IMR-90 (cell line): Measurements from ENCODE around the gene SNX32. TPM values are rescaled to one million over a fixed set of nuclear protein-coding genes. Genes with fewer than 3 reads are reported as not detected.

Source experiments
- ATAC-seq: fragments of 200-7000 bp; cut with Tn5 transposase; 2 replicates; pipeline ENCODE4 v1.9.1; 2020; ENCODE audit warnings: low read depth, mild to moderate bottlenecking, moderate library complexity
- BruUV-seq: library from RNA; stranded (reverse); fragments of 400-500 nt; replicated peaks from 2 replicates; lab custom pipeline; 2021; lab: Mats Ljungman, UMichigan
- CTCF ChIA-PET: fragments of 300-600 bp; formaldehyde crosslinking; extraction: SDS; loops from one replicate; lab custom pipeline; 2021; ENCODE audit warnings: antibody characterized with exemption; lab: Yijun Ruan, JAX
- POLR2A ChIA-PET: fragments of 300-600 bp; sonication (Branson Sonifier 250); formaldehyde crosslinking; loops from one replicate; lab custom pipeline; 2022; ENCODE audit warnings: antibody characterized with exemption; ENCODE audit not compliant: unreplicated experiment; lab: Charles Lee
- DNase-seq: peaks from one replicate; pipeline ENCODE4 v3.0.0; 2013
- H2AFZ ChIP-seq: replicated peaks from 2 replicates; pipeline ENCODE3; 2013; ENCODE audit warnings: low read length, mild to moderate bottlenecking; ENCODE audit not compliant: poor library complexity
- H2AK5ac ChIP-seq: 2 replicates; pipeline ENCODE4 v1.6.1; 2013; ENCODE audit warnings: low read depth, low read length, inconsistent platforms
- H2AK9ac ChIP-seq: replicated peaks from 2 replicates; pipeline ENCODE3; 2013; ENCODE audit warnings: mild to moderate bottlenecking, low read depth, low read length, moderate library complexity; ENCODE audit not compliant: poor library complexity
- H2BK120ac ChIP-seq: 2 replicates; pipeline ENCODE4 v1.6.1; 2013; ENCODE audit warnings: low read depth, low read length, inconsistent platforms
- H2BK15ac ChIP-seq: 3 replicates; pipeline ENCODE4 v1.6.1; 2013; ENCODE audit warnings: low read depth, low read length, inconsistent platforms
- H2BK20ac ChIP-seq: 2 replicates; pipeline ENCODE4 v1.6.1; 2013; ENCODE audit warnings: low read depth, mild to moderate bottlenecking, inconsistent platforms, low read length, moderate library complexity
- H2BK5ac ChIP-seq: 2 replicates; pipeline ENCODE4 v1.6.1; 2013; ENCODE audit warnings: mild to moderate bottlenecking, low read depth, low read length, inconsistent platforms; ENCODE audit not compliant: poor library complexity, severe bottlenecking
- H3K14ac ChIP-seq: replicated peaks from 2 replicates; pipeline ENCODE4 v1.6.1; 2013; ENCODE audit warnings: low read depth, low read length, inconsistent platforms
- H3K18ac ChIP-seq: 2 replicates; pipeline ENCODE4 v1.6.1; 2013; ENCODE audit warnings: low read depth, low read length, control low read depth
- H3K23ac ChIP-seq: 2 replicates; pipeline ENCODE4 v1.6.1; 2013; ENCODE audit warnings: low read depth, low read length, inconsistent platforms
- H3K27ac ChIP-seq: 2 replicates; pipeline ENCODE4 v1.5.1; 2013; ENCODE audit warnings: mild to moderate bottlenecking, control low read depth, low read length; ENCODE audit not compliant: insufficient read depth
- H3K27me3 ChIP-seq: 2 replicates; pipeline ENCODE4 v1.6.1; 2013; ENCODE audit warnings: low read length; ENCODE audit not compliant: control insufficient read depth, insufficient read depth
- H3K36me3 ChIP-seq: 2 replicates; pipeline ENCODE4 v1.6.1; 2013; ENCODE audit warnings: low read length, mixed read lengths; ENCODE audit not compliant: control insufficient read depth, insufficient read depth
- H3K4ac ChIP-seq: 2 replicates; pipeline ENCODE4 v1.6.1; 2013; ENCODE audit warnings: low read depth, low read length, inconsistent platforms
- H3K4me1 ChIP-seq: 2 replicates; pipeline ENCODE4 v1.6.1; 2013; ENCODE audit warnings: low read length, mixed read lengths; ENCODE audit not compliant: control insufficient read depth, insufficient read depth
- H3K4me2 ChIP-seq: 2 replicates; pipeline ENCODE4 v1.6.1; 2013; ENCODE audit warnings: low read depth, mild to moderate bottlenecking, control low read depth, low read length, moderate library complexity
- H3K4me3 ChIP-seq: 2 replicates; pipeline ENCODE4 v1.5.1; 2013; ENCODE audit warnings: low read depth, mild to moderate bottlenecking, control low read depth, low read length, moderate library complexity; ENCODE audit not compliant: insufficient read depth
- H3K56ac ChIP-seq: 2 replicates; pipeline ENCODE4 v1.6.1; 2013; ENCODE audit warnings: low read length, inconsistent platforms; ENCODE audit not compliant: insufficient read depth; ENCODE audit errors: extremely low read depth
- H3K79me1 ChIP-seq, 2 experiments: 2 replicates each; pipeline ENCODE4 v1.6.1; 2013; ENCODE audit warnings: low read length in 2 of 2, inconsistent platforms in 1 of 2, low read depth in 1 of 2
- H3K9ac ChIP-seq: 2 replicates; pipeline ENCODE4 v1.6.1; 2013; ENCODE audit warnings: low read depth, low read length, control low read depth
- H3K9me1 ChIP-seq: 2 replicates; pipeline ENCODE4 v1.6.1; 2013; ENCODE audit warnings: low read length, inconsistent platforms; ENCODE audit not compliant: insufficient read depth
- H3K9me3 ChIP-seq: 2 replicates; pipeline ENCODE4 v1.6.1; 2013; ENCODE audit warnings: low read length; ENCODE audit not compliant: control insufficient read depth, insufficient read depth
- H4K20me1 ChIP-seq: 2 replicates; pipeline ENCODE4 v1.6.1; 2013; ENCODE audit warnings: low read length, inconsistent platforms; ENCODE audit not compliant: insufficient read depth
- H4K5ac ChIP-seq: 2 replicates; pipeline ENCODE4 v1.6.1; 2013; ENCODE audit warnings: mild to moderate bottlenecking, low read depth, low read length, control low read depth
- H4K8ac ChIP-seq, 2 experiments: 2 replicates each; pipeline ENCODE4 v1.6.1; 2013; ENCODE audit warnings: low read depth in 2 of 2, low read length in 2 of 2, control low read depth in 1 of 2, inconsistent platforms in 1 of 2
- H4K91ac ChIP-seq: 2 replicates; pipeline ENCODE4 v1.6.1; 2013; ENCODE audit warnings: low read depth, low read length, inconsistent platforms; ENCODE audit not compliant: insufficient read depth
- BHLHE40 ChIP-seq: fragments of 150-350 bp; IDR thresholded peaks from 2 replicates; pipeline ENCODE4 v1.6.1; 2016; ENCODE audit warnings: mild to moderate bottlenecking, low read depth, low read length
- CEBPB ChIP-seq: IDR thresholded peaks from 2 replicates; pipeline ENCODE4 v1.6.1; 2012; ENCODE audit warnings: low read depth, low read length, improper control_type of control experiment
- CHD1 ChIP-seq: IDR thresholded peaks from 2 replicates; pipeline ENCODE4 v1.6.1; 2012; ENCODE audit warnings: low read depth, low read length, improper control_type of control experiment
- FOS ChIP-seq: fragments of 150-350 bp; IDR thresholded peaks from 2 replicates; pipeline ENCODE4 v1.6.1; 2016; ENCODE audit warnings: low read depth, low read length
- MAFK ChIP-seq: IDR thresholded peaks from 2 replicates; pipeline ENCODE4 v1.6.1; 2012; ENCODE audit warnings: low read depth, low read length, improper control_type of control experiment
- MXI1 ChIP-seq: IDR thresholded peaks from 2 replicates; pipeline ENCODE4 v1.6.1; 2012; ENCODE audit warnings: low read depth, mild to moderate bottlenecking, low read length, moderate library complexity, borderline replicate concordance
- POLR2A ChIP-seq: IDR thresholded peaks from 2 replicates; pipeline ENCODE4 v1.6.1; 2012; ENCODE audit warnings: mild to moderate bottlenecking, low read depth, low read length
- RAD21 ChIP-seq: IDR thresholded peaks from 2 replicates; pipeline ENCODE4 v1.6.1; 2012; ENCODE audit warnings: low read length, improper control_type of control experiment
- SMC3 ChIP-seq: fragments of 150-350 bp; IDR thresholded peaks from 2 replicates; pipeline ENCODE4 v1.6.1; 2016; ENCODE audit warnings: low read depth, mild to moderate bottlenecking, antibody characterized with exemption, low read length, moderate library complexity
- WGBS, 2 experiments: methylation state at CpG; one replicate each; pipeline versions ENCODE4 v1.1.5 to v1.1.7; 2013; ENCODE audit warnings: missing lambda C conversion rate in 2 of 2; ENCODE audit not compliant: insufficient read length in 1 of 2; ENCODE audit errors: extremely low coverage in 2 of 2; 5-methylcytosine and 5-hydroxymethylcytosine counted together
- dilution Hi-C: fragments of 300-500 bp; cut with HindIII; formaldehyde crosslinking; loops from one replicate; pipeline ENCODE4 v1.14.3; 2018; ENCODE audit warnings: low sequenced_read_pairs; ENCODE audit not compliant: unreplicated experiment
- in situ Hi-C: fragments of 300-500 bp; cut with MboI; formaldehyde crosslinking; loops from 3 replicates; pipeline ENCODE4 v1.14.3; 2019; ENCODE audit warnings: low sequenced_read_pairs, inconsistent platforms, mixed read lengths
- intact Hi-C: fragments of 100-400 bp; cut with micrococcal nuclease; formaldehyde crosslinking; loops from 2 replicates; pipeline ENCODE4 v1.10.0; 2022
- polyA plus RNA-seq, 3 experiments: library from polyadenylated mRNA; depleted of rRNA; stranded (reverse); fragments of >200 nt; gene quantifications; 2 replicates each; pipeline ENCODE4 v1.2.3, GENCODE V29; 2012; ENCODE audit warnings: low replicate concordance in 1 of 3
- total RNA-seq: library from RNA; depleted of rRNA; stranded (reverse); fragments of >200 nt; gene quantifications from 2 replicates; pipeline ENCODE4 v1.2.3, GENCODE V29; 2012
- TF ChIP-seq, protein P1 (sequence below): fragments of 150-350 bp; IDR thresholded peaks from 2 replicates; pipeline ENCODE4 v1.6.1; 2017; ENCODE audit warnings: mild to moderate bottlenecking, antibody characterized with exemption, low read length, low read depth
- TF ChIP-seq, protein P2 (sequence below): conservative IDR thresholded peaks from 2 replicates; pipeline ENCODE4 v1.5.1; 2012; ENCODE audit warnings: mild to moderate bottlenecking, low read depth, low read length, improper control_type of control experiment
- TF ChIP-seq, protein P3 (sequence below): fragments of 150-350 bp; IDR thresholded peaks from 2 replicates; pipeline ENCODE4 v1.6.1; 2016; ENCODE audit warnings: low read depth, mild to moderate bottlenecking, low read length, moderate library complexity, borderline replicate concordance

SNX32 gene
- total and polyA plus RNA-seq, 2 of the 4 experiments (the other 2 are of a cell fraction) = 0.36 to 0.79 TPM

DNA sequence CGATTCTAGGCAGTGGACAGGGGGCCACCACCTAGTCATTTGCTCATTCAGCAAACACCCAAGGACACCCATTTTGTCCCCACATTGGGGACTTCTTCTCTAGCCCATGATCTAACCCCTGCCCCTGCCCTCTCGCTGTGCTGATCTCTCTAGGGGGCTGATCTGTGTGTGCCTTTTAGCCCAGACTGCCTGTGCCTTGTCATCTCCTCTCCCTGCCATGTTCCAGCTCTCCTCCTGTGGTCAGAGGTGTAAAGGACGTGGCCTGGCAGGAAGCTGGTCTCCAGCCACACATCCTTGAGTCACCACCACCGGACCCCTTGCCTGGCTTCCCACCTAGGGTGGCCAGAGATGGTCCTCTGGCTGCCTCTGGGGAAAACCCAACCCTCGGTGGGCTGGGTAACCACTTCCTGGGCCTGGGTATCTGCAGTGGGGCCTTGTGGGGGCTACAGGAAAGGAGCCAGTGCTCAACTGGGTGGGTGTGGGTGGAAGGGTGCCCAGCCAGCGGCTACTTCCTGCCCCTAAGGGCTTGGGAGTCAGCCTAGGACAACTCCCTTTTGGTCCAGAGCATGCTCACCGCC lies 47.2 kb downstream of the SNX32 start:
- Histone ChIP-seq H3K36me3 (peaks cover 34% of the 10 kb centered on the region), H3K4me1 (no peaks in the 10 kb centered on the region; the same call in 1 of the 2 replicates), H3K4ac (0 out of 2 replicates have a peak overlapping the region, but pooled peaks have one; percentile 3), H2BK5ac (no peak overlapping the region), H3K14ac (0 out of 2 replicates have a peak overlapping the region, but pooled peaks have one; percentile 21), H3K18ac (no peak overlapping the region), H2AK9ac (no peak overlapping the region), H3K9me1 (peaks cover 8% of the 10 kb centered on the region), H3K27ac (no peak overlapping the region), H3K4me2 (no peak overlapping the region), H2AFZ (peak overlapping the region; percentile 32), H4K20me1 (peaks cover 12% of the 10 kb centered on the region; the same call in 1 of the 2 replicates), H3K4me3 (no peak overlapping the region), H3K9me3 (no peaks in the 10 kb centered on the region), H2BK120ac (no peak overlapping the region), H3K27me3 (no peaks in the 10 kb centered on the region), H3K56ac (no peak overlapping the region), H2BK20ac (no peak overlapping the region), H3K9ac (no peak overlapping the region), H4K5ac (no peak overlapping the region), H4K91ac (no peak overlapping the region), H4K8ac (peak overlapping the region in 1 of 2 experiments; percentile 28; a peak in 1 of 4 replicates), H2BK15ac (no peak overlapping the region), H2AK5ac (peak overlapping the region; percentile 67), H3K79me1 (peaks cover 9 to 32% of the 10 kb centered on the region in 2 experiments), H3K23ac (peak overlapping the region; percentile 59; the same call in 1 of the 2 replicates)
- ATAC-seq (no peak), DNase-seq (no peak)
- 100% methylated on average over 1 of the region's 7 CpGs; no CpG with 5 or more reads in 1 of the 2 experiments for WGBS, 2 experiments
- no TSS peak for BruUV-seq
- ChIA-PET POLR2A (no interaction called here), CTCF (no interaction called here)
- intact Hi-C loops (no loop called here), in situ Hi-C loops (loop anchor here (5.0 kb wide), 1 partner anchor 106 kb away; no protein-coding TSS in a partner anchor), dilution Hi-C loops (no loop called here)
- TF ChIP-seq MAFK (no peak), MXI1 (no peak), POLR2A (no peak), CEBPB (no peak), SMC3 (no peak), CHD1 (no peak), BHLHE40 (no peak), RAD21 (no peak), FOS (no peak)
- TF ChIP-seq, protein P1, sequence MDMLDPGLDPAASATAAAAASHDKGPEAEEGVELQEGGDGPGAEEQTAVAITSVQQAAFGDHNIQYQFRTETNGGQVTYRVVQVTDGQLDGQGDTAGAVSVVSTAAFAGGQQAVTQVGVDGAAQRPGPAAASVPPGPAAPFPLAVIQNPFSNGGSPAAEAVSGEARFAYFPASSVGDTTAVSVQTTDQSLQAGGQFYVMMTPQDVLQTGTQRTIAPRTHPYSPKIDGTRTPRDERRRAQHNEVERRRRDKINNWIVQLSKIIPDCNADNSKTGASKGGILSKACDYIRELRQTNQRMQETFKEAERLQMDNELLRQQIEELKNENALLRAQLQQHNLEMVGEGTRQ = no peak
- TF ChIP-seq, protein P2, sequence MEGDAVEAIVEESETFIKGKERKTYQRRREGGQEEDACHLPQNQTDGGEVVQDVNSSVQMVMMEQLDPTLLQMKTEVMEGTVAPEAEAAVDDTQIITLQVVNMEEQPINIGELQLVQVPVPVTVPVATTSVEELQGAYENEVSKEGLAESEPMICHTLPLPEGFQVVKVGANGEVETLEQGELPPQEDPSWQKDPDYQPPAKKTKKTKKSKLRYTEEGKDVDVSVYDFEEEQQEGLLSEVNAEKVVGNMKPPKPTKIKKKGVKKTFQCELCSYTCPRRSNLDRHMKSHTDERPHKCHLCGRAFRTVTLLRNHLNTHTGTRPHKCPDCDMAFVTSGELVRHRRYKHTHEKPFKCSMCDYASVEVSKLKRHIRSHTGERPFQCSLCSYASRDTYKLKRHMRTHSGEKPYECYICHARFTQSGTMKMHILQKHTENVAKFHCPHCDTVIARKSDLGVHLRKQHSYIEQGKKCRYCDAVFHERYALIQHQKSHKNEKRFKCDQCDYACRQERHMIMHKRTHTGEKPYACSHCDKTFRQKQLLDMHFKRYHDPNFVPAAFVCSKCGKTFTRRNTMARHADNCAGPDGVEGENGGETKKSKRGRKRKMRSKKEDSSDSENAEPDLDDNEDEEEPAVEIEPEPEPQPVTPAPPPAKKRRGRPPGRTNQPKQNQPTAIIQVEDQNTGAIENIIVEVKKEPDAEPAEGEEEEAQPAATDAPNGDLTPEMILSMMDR = no peak
- TF ChIP-seq, protein P3, sequence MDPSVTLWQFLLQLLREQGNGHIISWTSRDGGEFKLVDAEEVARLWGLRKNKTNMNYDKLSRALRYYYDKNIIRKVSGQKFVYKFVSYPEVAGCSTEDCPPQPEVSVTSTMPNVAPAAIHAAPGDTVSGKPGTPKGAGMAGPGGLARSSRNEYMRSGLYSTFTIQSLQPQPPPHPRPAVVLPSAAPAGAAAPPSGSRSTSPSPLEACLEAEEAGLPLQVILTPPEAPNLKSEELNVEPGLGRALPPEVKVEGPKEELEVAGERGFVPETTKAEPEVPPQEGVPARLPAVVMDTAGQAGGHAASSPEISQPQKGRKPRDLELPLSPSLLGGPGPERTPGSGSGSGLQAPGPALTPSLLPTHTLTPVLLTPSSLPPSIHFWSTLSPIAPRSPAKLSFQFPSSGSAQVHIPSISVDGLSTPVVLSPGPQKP = no peak
